ENCODE measurements around the gene STIMATE. TPM values are rescaled to one million over a fixed set of nuclear protein-coding genes. Genes with fewer than 3 reads are reported as not detected.

The STIMATE gene
- total and polyA plus RNA-seq, 10 of the 15 experiments (the other 5 are each of a cell fraction or from before 2014, with no cell fraction given): 0.24 to 24.1 (median 15.4) TPM

- Histone ChIP-seq H4K20me1 (ENCODE audit: control insufficient read depth, insufficient read depth) (no peaks in the 10 kb centered on the region), H3K4me1 (ENCODE audit: control insufficient read depth, insufficient read depth, low read length) (no peaks in the 10 kb centered on the region), H3K36me3 (ENCODE audit: control insufficient read depth in 2 of 2, insufficient read depth in 2 of 2, low read length in 1 of 2) (peaks cover 0 to 1% of the 10 kb centered on the region in 2 experiments; a peak in 3 of 4 replicates), H3K9ac (ENCODE audit: control insufficient read depth, insufficient read depth, low read length) (no peak overlapping the region), H3K9me3 (replicated peaks; ENCODE audit: control insufficient read depth, insufficient read depth, low read length) (no peaks in the 10 kb centered on the region), H3K4me3 (no peak overlapping the region), H3K27me3 (replicated peaks in 1 of 2; ENCODE audit: control insufficient read depth in 2 of 2, insufficient read depth in 2 of 2, low read length in 1 of 2) (no peaks in the 10 kb centered on the region), H3K4me2 (ENCODE audit: control insufficient read depth, insufficient read depth) (no peak overlapping the region), H2AFZ (ENCODE audit: control insufficient read depth, low read depth, low read length) (no peak overlapping the region), H3K79me2 (ENCODE audit: control insufficient read depth, insufficient read depth, low read length) (no peaks in the 10 kb centered on the region), H3K27ac (ENCODE audit: control insufficient read depth, insufficient read depth) (no peak overlapping the region)
- in situ Hi-C loops (cut with MboI) (no loop called here), intact Hi-C loops (cut with micrococcal nuclease; ENCODE audit: unreplicated experiment) (loop anchor here (5.0 kb wide), 1 partner anchor 189 kb away; no protein-coding TSS in a partner anchor)
- ChIA-PET POLR2A (interaction anchor here (1.1 to 1.4 kb wide), 3 partner anchors 8 to 34 kb away, joined by 3 to 7 read pairs (median 3); partner anchors contain the start of gene STIMATE), SMC1A (ENCODE audit: uncharacterized antibody, unreplicated experiment) (interaction anchor here (0.6 to 2.5 kb wide), 9 partner anchors 9 to 113 kb away, joined by 3 to 11 read pairs (median 3); no protein-coding TSS in a partner anchor), RAD21 (ENCODE audit: unreplicated experiment) (interaction anchor here (1.1 to 1.3 kb wide), 3 partner anchors 40 to 56 kb away, joined by 3 to 5 read pairs (median 4); no protein-coding TSS in a partner anchor), CTCF (interaction anchor here (0.6 to 1.6 kb wide), 14 partner anchors 10 to 189 kb away, joined by 3 to 7 read pairs (median 4); no protein-coding TSS in a partner anchor)
- ATAC-seq: no peak
- BruUV-seq (replicated peaks): no TSS peak
- FAIRE-seq: no peak
- WGBS (ENCODE audit: insufficient coverage, insufficient replicate concordance, low lambda C conversion rate, missing lambda C conversion rate): 83% methylated on average over 6 of the region's 6 CpGs
- DNase-seq (ENCODE audit: low read depth, low spot score): no peak
- TF ChIP-seq ZBTB40 (IDR thresholded peaks at IDR 0.05; ENCODE audit: borderline replicate concordance) (no peak), BACH1 (IDR thresholded peaks at IDR 0.05; ENCODE audit: borderline replicate concordance) (no peak), ZNF274 (IDR thresholded peaks at IDR 0.05; ENCODE audit: insufficient read depth, insufficient read length) (no peak), EGR1 (IDR thresholded peaks at IDR 0.05; ENCODE audit: borderline replicate concordance in 1 of 2, low read depth in 2 of 2, low read length in 2 of 2) (no peak), MEF2A (IDR thresholded peaks at IDR 0.05; ENCODE audit: insufficient read depth, low read depth, low read length) (no peak), ATF2 (IDR thresholded peaks at IDR 0.05; ENCODE audit: low read length) (no peak), SKIL (IDR thresholded peaks at IDR 0.05; ENCODE audit: low read depth, poor library complexity, severe bottlenecking) (no peak), TARDBP (IDR thresholded peaks at IDR 0.05; ENCODE audit: borderline replicate concordance) (no peak), NFIC (IDR thresholded peaks at IDR 0.05; ENCODE audit: low read depth, low read length) (no peak), KLF5 (IDR thresholded peaks at IDR 0.05; ENCODE audit: partially characterized antibody) (no peak), DPF2 (IDR thresholded peaks at IDR 0.05) (no peak), REST (IDR thresholded peaks at IDR 0.05; ENCODE audit: low read depth, low read length) (no peak)
Observed at GRCh38 chr3:52931328-52931727, 34.0 kb upstream of the STIMATE start.

All from GM12878 (cell line).